GM12864 (cell line): ENCODE data around the gene PARK7.
"Not testable (repeated sequence)": the region's sequence is repeated elsewhere in the genome, so short reads cannot be mapped to it uniquely, and the experiment has no call there.

Experiments used
- DNase-seq: peaks from one replicate; pipeline ENCODE4 v3.0.0-alpha.2; 2011; ENCODE audit warnings: low read depth
- H3K4me3 ChIP-seq: 2 replicates; pipeline ENCODE4 v1.5.1; 2011; ENCODE audit warnings: mild to moderate bottlenecking, low read depth, low read length, control low read depth
- TF ChIP-seq, protein P1 (sequence below): IDR thresholded peaks from 2 replicates; pipeline ENCODE4 v1.5.1; 2011; ENCODE audit warnings: low read depth, mild to moderate bottlenecking, moderate library complexity, low read length, control low read depth, inconsistent platforms; ENCODE audit errors: missing control alignments

Gene PARK7

GRCh38 chr1:7962014-7962335, 464 bp downstream of the PARK7 start:
- peak overlapping the region; percentile 69 for H3K4me3 ChIP-seq
- TF ChIP-seq, protein P1, sequence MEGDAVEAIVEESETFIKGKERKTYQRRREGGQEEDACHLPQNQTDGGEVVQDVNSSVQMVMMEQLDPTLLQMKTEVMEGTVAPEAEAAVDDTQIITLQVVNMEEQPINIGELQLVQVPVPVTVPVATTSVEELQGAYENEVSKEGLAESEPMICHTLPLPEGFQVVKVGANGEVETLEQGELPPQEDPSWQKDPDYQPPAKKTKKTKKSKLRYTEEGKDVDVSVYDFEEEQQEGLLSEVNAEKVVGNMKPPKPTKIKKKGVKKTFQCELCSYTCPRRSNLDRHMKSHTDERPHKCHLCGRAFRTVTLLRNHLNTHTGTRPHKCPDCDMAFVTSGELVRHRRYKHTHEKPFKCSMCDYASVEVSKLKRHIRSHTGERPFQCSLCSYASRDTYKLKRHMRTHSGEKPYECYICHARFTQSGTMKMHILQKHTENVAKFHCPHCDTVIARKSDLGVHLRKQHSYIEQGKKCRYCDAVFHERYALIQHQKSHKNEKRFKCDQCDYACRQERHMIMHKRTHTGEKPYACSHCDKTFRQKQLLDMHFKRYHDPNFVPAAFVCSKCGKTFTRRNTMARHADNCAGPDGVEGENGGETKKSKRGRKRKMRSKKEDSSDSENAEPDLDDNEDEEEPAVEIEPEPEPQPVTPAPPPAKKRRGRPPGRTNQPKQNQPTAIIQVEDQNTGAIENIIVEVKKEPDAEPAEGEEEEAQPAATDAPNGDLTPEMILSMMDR: no peak
- DNase-seq: no peak

GRCh38 chr1:7962636-7963377, 1.3 kb downstream of the PARK7 start:
- no peak for DNase-seq
- peak overlapping the region; percentile 69 for H3K4me3 ChIP-seq
- TF ChIP-seq, protein P1: no peak

DNA sequence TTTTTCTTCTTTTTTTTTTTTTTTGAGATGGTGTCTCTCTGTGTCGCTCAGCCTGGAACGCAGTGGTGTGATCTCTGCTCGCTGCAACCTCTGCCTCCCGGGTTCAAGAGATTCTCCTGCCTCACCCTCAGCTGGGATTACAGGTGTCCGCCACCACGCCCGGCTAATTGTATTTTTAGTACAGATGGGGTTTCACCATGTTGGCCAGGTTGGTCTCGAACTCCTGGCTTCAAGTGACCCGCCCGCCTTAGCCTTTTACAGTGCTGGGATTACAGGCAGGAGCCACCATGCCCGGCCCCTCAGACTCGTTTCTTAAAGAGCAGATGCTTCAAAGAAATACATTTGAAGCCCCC, 1.8 kb downstream of the PARK7 start:
- not testable (repeated sequence) for DNase-seq, H3K4me3 ChIP-seq

GRCh38 chr1:7963841-7964240, 2.3 kb downstream of the PARK7 start:
- DNase-seq, H3K4me3 ChIP-seq: not testable (repeated sequence)

GRCh38 chr1:7964476-7964875, 3.0 kb downstream of the PARK7 start:
- no peak for DNase-seq
- no peak overlapping the region for H3K4me3 ChIP-seq
- TF ChIP-seq, protein P1: no peak

DNA sequence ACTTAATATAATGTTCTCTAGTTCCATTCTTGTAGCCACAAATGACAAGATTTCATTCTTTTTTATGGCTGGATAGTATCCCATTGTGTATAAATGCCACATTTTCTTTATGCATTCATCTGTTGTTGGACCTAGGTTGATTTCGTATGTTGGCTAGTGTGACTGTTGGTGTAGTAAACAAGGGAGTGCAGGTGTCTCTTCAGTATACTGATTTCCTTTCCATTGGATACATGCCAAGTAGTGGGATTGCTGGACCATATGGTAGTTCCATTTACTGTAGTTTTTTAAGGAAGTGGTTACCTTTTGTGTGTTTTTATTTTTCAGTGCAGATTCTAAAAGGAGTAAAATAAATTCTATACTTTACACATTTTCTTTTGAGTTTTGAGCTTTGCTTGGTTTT, 5.7 kb downstream of the PARK7 start:
- DNase-seq: no peak

DNA sequence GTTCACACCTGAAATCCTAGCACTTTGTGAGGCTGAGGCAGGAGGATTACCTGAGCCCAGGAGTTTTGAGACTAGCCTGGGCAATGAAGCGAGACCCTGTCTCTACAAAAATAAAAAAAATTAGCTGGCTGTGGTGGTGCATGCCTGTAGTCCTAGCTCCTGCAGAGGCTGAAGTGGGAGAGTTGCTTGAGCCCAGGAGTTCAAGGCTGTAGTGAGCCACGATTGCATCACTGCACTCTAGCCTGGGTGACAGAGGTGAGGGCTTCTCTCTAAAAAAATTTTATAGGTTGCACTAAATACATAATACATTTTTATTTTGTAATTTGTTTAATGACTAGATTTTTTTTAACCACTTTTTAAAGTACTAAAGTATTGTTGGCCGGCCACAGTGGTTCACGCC, 6.1 kb downstream of the PARK7 start:
- DNase-seq: no peak
- H3K4me3 ChIP-seq: no peak overlapping the region
- TF ChIP-seq, protein P1: no peak

More for the DNA sequence above, 5.7 kb downstream of the PARK7 start:
- H3K4me3 ChIP-seq: no peak overlapping the region
- TF ChIP-seq, protein P1: no peak

GRCh38 chr1:7970246-7970645, 8.7 kb downstream of the PARK7 start:
- no peak for DNase-seq
- TF ChIP-seq, protein P1: no peak
- H3K4me3 ChIP-seq: no peak overlapping the region
